HEK293 (cell line): ENCODE data around the gene GGN.

Experiments used
- CTCF ChIA-PET: fragments of 350-600 bp; formaldehyde crosslinking; extraction: SDS; loops from one replicate; lab custom pipeline; 2021; ENCODE audit warnings: antibody characterized with exemption; lab: Yijun Ruan, JAX
- POLR2A ChIA-PET: fragments of 300-600 bp; formaldehyde crosslinking; extraction: SDS; loops from one replicate; lab custom pipeline; 2020; ENCODE audit warnings: antibody characterized with exemption, inconsistent platforms; lab: Yijun Ruan, JAX
- H3K27ac ChIP-seq: fragments of 200-500 bp; sonication (Bioruptor generic); 2 replicates; pipeline ENCODE4 v1.5.1; 2014; ENCODE audit warnings: low read depth, low read length, control low read depth, inconsistent platforms; ENCODE audit errors: extremely low read depth
- H3K36me3 ChIP-seq, 2 experiments: fragments of 200-500 bp in 1 of 2; sonication (Bioruptor generic) in 1 of 2; 1 replicate in 1 of 2; 2 replicates in 1 of 2; pipeline ENCODE4 v1.5.1; 2014 to 2017; ENCODE audit warnings: inconsistent platforms in 2 of 2, low read length in 2 of 2; ENCODE audit not compliant: control insufficient read depth in 2 of 2, insufficient read depth in 1 of 2
- H3K4me1 ChIP-seq: fragments of 200-500 bp; sonication (Bioruptor generic); 2 replicates; pipeline ENCODE4 v1.5.1; 2014; ENCODE audit warnings: mild to moderate bottlenecking, low read length, inconsistent platforms; ENCODE audit not compliant: control insufficient read depth, insufficient read depth
- H3K4me3 ChIP-seq: 2 replicates; pipeline ENCODE4 v1.5.1; 2011; ENCODE audit warnings: low read depth, mild to moderate bottlenecking, control low read depth, low read length, moderate library complexity
- H3K9me3 ChIP-seq: fragments of 200-500 bp; sonication (Bioruptor generic); 2 replicates; pipeline ENCODE4 v1.5.1; 2014; ENCODE audit warnings: low read depth, low read length, inconsistent platforms; ENCODE audit not compliant: control insufficient read depth, insufficient read depth
- KLF1 ChIP-seq: fragments of 450-650 bp; formaldehyde crosslinking; IDR thresholded peaks from 2 replicates; pipeline ENCODE4 v1.5.1; 2016; ENCODE audit warnings: missing biosample characterization, missing genetic modification characterization
- KLF10 ChIP-seq: fragments of 450-650 bp; IDR thresholded peaks from 2 replicates; pipeline ENCODE4 v1.5.1; 2018; ENCODE audit warnings: missing biosample characterization, mild to moderate bottlenecking, missing genetic modification characterization
- KLF16 ChIP-seq: fragments of 450-650 bp; formaldehyde crosslinking; IDR thresholded peaks from 2 replicates; pipeline ENCODE4 v1.5.1; 2017; ENCODE audit warnings: missing biosample characterization, missing genetic modification characterization
- KLF8 ChIP-seq: fragments of 450-650 bp; formaldehyde crosslinking; IDR thresholded peaks from 2 replicates; pipeline ENCODE4 v1.5.1; 2016; ENCODE audit warnings: missing biosample characterization, missing genetic modification characterization
- MEIS1 ChIP-seq: sonication (generic); formaldehyde crosslinking; IDR thresholded peaks from 2 replicates; pipeline ENCODE4 v1.8.1; 2022; ENCODE audit warnings: missing genetic modification reagents, mild to moderate bottlenecking, borderline replicate concordance
- OSR2 ChIP-seq: fragments of 450-650 bp; formaldehyde crosslinking; IDR thresholded peaks from 2 replicates; pipeline ENCODE4 v1.5.1; 2016; ENCODE audit warnings: missing biosample characterization, missing genetic modification characterization
- SP3 ChIP-seq: fragments of 450-650 bp; formaldehyde crosslinking; IDR thresholded peaks from 2 replicates; pipeline ENCODE4 v1.5.1; 2016; ENCODE audit warnings: missing biosample characterization, missing genetic modification characterization
- YY2 ChIP-seq: fragments of 450-650 bp; formaldehyde crosslinking; IDR thresholded peaks from 2 replicates; pipeline ENCODE4 v1.5.1; 2016; ENCODE audit warnings: missing biosample characterization, missing genetic modification characterization
- ZBTB48 ChIP-seq: fragments of 450-650 bp; formaldehyde crosslinking; IDR thresholded peaks from 2 replicates; pipeline ENCODE4 v1.5.1; 2016; ENCODE audit warnings: missing biosample characterization, missing genetic modification characterization
- ZIC2 ChIP-seq: fragments of 450-650 bp; formaldehyde crosslinking; IDR thresholded peaks from 2 replicates; pipeline ENCODE4 v1.5.1; 2016; ENCODE audit warnings: missing biosample characterization, missing genetic modification characterization
- ZNF140 ChIP-seq: fragments of 450-650 bp; formaldehyde crosslinking; IDR thresholded peaks from 2 replicates; pipeline ENCODE4 v1.5.1; 2016; ENCODE audit warnings: missing biosample characterization, missing genetic modification characterization
- ZNF148 ChIP-seq: fragments of 450-650 bp; formaldehyde crosslinking; IDR thresholded peaks from 2 replicates; pipeline ENCODE4 v1.5.0; 2017; ENCODE audit warnings: missing biosample characterization, missing genetic modification characterization, borderline replicate concordance
- ZNF155 ChIP-seq: fragments of 450-650 bp; formaldehyde crosslinking; IDR thresholded peaks from 2 replicates; pipeline ENCODE4 v1.5.1; 2016; ENCODE audit warnings: missing biosample characterization, missing genetic modification characterization
- ZNF169 ChIP-seq: fragments of 450-650 bp; formaldehyde crosslinking; IDR thresholded peaks from 2 replicates; pipeline ENCODE4 v1.5.1; 2016; ENCODE audit warnings: missing biosample characterization, missing genetic modification characterization
- ZNF2 ChIP-seq: fragments of 450-650 bp; formaldehyde crosslinking; IDR thresholded peaks from 2 replicates; pipeline ENCODE4 v1.5.1; 2016; ENCODE audit warnings: missing biosample characterization, missing genetic modification characterization
- ZNF239 ChIP-seq: fragments of 450-650 bp; formaldehyde crosslinking; IDR thresholded peaks from 2 replicates; pipeline ENCODE4 v1.5.1; 2016; ENCODE audit warnings: missing biosample characterization, missing genetic modification characterization
- ZNF26 ChIP-seq: fragments of 450-650 bp; formaldehyde crosslinking; IDR thresholded peaks from 2 replicates; pipeline ENCODE4 v1.5.1; 2016; ENCODE audit warnings: missing biosample characterization, missing genetic modification characterization
- ZNF366 ChIP-seq: fragments of 450-650 bp; formaldehyde crosslinking; conservative IDR thresholded peaks from 2 replicates; pipeline ENCODE4 v1.5.1; 2016; ENCODE audit warnings: missing biosample characterization, missing genetic modification characterization
- ZNF433 ChIP-seq: fragments of 450-650 bp; formaldehyde crosslinking; IDR thresholded peaks from 2 replicates; pipeline ENCODE4 v1.5.1; 2016; ENCODE audit warnings: missing biosample characterization, missing genetic modification characterization, low read depth
- ZNF449 ChIP-seq: fragments of 450-650 bp; formaldehyde crosslinking; IDR thresholded peaks from 2 replicates; pipeline ENCODE4 v1.5.1; 2017; ENCODE audit warnings: missing biosample characterization, mild to moderate bottlenecking, missing genetic modification characterization, moderate library complexity
- ZNF521 ChIP-seq: fragments of 450-650 bp; formaldehyde crosslinking; IDR thresholded peaks from 2 replicates; pipeline ENCODE4 v1.5.1; 2017; ENCODE audit warnings: missing biosample characterization, mild to moderate bottlenecking, missing genetic modification characterization
- ZNF558 ChIP-seq: fragments of 450-650 bp; formaldehyde crosslinking; IDR thresholded peaks from 2 replicates; pipeline ENCODE4 v1.5.1; 2016; ENCODE audit warnings: missing biosample characterization, missing genetic modification characterization
- ZNF580 ChIP-seq: fragments of 450-650 bp; formaldehyde crosslinking; IDR thresholded peaks from 2 replicates; pipeline ENCODE4 v1.5.1; 2016; ENCODE audit warnings: missing biosample characterization, missing genetic modification characterization
- ZNF585B ChIP-seq: fragments of 450-650 bp; formaldehyde crosslinking; IDR thresholded peaks from 2 replicates; pipeline ENCODE4 v1.5.1; 2016; ENCODE audit warnings: missing biosample characterization, missing genetic modification characterization
- ZNF600 ChIP-seq: fragments of 450-650 bp; formaldehyde crosslinking; IDR thresholded peaks from 2 replicates; pipeline ENCODE4 v1.5.1; 2016; ENCODE audit warnings: missing biosample characterization, missing genetic modification characterization
- ZNF621 ChIP-seq: fragments of 450-650 bp; formaldehyde crosslinking; IDR thresholded peaks from 2 replicates; pipeline ENCODE4 v1.5.1; 2017; ENCODE audit warnings: missing biosample characterization, missing genetic modification characterization
- ZNF664 ChIP-seq: fragments of 450-650 bp; formaldehyde crosslinking; IDR thresholded peaks from 2 replicates; pipeline ENCODE4 v1.5.1; 2016; ENCODE audit warnings: missing biosample characterization, missing genetic modification characterization
- ZNF701 ChIP-seq: fragments of 450-650 bp; formaldehyde crosslinking; IDR thresholded peaks from 2 replicates; pipeline ENCODE4 v1.5.1; 2016; ENCODE audit warnings: missing biosample characterization, missing genetic modification characterization
- ZNF76 ChIP-seq: fragments of 450-650 bp; formaldehyde crosslinking; IDR thresholded peaks from 2 replicates; pipeline ENCODE4; 2016; ENCODE audit warnings: low read depth, missing biosample characterization, missing genetic modification characterization, borderline replicate concordance
- ZNF792 ChIP-seq: fragments of 450-650 bp; formaldehyde crosslinking; IDR thresholded peaks from 2 replicates; pipeline ENCODE4 v1.5.1; 2016; ENCODE audit warnings: missing biosample characterization, missing genetic modification characterization
- ZSCAN23 ChIP-seq: fragments of 450-650 bp; formaldehyde crosslinking; IDR thresholded peaks from 2 replicates; pipeline ENCODE4 v1.5.1; 2016; ENCODE audit warnings: missing biosample characterization, missing genetic modification characterization
- ZXDB ChIP-seq: fragments of 450-650 bp; formaldehyde crosslinking; IDR thresholded peaks from 2 replicates; pipeline ENCODE4 v1.5.1; 2016; ENCODE audit warnings: missing biosample characterization, missing genetic modification characterization

GGN gene

GRCh38 chr19:38361633-38362075, 26.2 kb downstream of the GGN start (continued):
- no peak for TF ChIP-seq ZNF701 (tag by site-specific recombination)
- TF ChIP-seq ZNF558 (tag by site-specific recombination), result no peak
- no peak for TF ChIP-seq ZNF155 (tag by site-specific recombination)
- TF ChIP-seq ZSCAN23 (tag by site-specific recombination), result no peak
- TF ChIP-seq ZNF585B (tag by site-specific recombination), result no peak
- peak; percentile 91 for TF ChIP-seq ZIC2 (tag by site-specific recombination)
- no peak for TF ChIP-seq ZNF239 (tag by site-specific recombination)
- TF ChIP-seq ZNF26 (tag by site-specific recombination), result no peak
- TF ChIP-seq KLF10 (tag by site-specific recombination), result no peak
- TF ChIP-seq ZNF521 (tag by site-specific recombination), result no peak
- TF ChIP-seq ZNF148 (tag by site-specific recombination), result no peak
- peak; percentile 69 for TF ChIP-seq OSR2 (tag by site-specific recombination)
- TF ChIP-seq ZNF140 (tag by site-specific recombination), result no peak
- no peak for TF ChIP-seq SP3 (tag by site-specific recombination)
- TF ChIP-seq KLF8 (tag by site-specific recombination), result no peak
- peak; percentile 32; the same call in 1 of the 2 replicates for TF ChIP-seq ZNF76 (tag by site-specific recombination)
- TF ChIP-seq KLF1, result no peak
- no peak for TF ChIP-seq ZNF2
- TF ChIP-seq MEIS1, result no peak

- H3K27ac ChIP-seq, result no peak overlapping the region
- POLR2A ChIA-PET, result interaction anchor here (0.9 to 2.8 kb wide), 10 partner anchors 8 to 27 kb away, joined by 3 to 49 read pairs (median 4); partner anchors contain the start of genes GGN and PSMD8
- peak; percentile 71 for TF ChIP-seq ZNF449 (tag by site-specific recombination)
- TF ChIP-seq ZNF433 (tag by site-specific recombination), result no peak
- TF ChIP-seq ZNF792 (tag by site-specific recombination), result 0 out of 2 replicates have a peak, but pooled peaks have one; percentile 28
- 0 out of 2 replicates have a peak, but pooled peaks have one; percentile 44 for TF ChIP-seq ZNF169 (tag by site-specific recombination)
- TF ChIP-seq ZNF580 (tag by site-specific recombination), result peak; percentile 62; the same call in 1 of the 2 replicates
- TF ChIP-seq ZNF600, result peak; percentile 89
- peak; percentile 78; the same call in 1 of the 2 replicates for TF ChIP-seq KLF16 (tag by site-specific recombination)
- no peak for TF ChIP-seq ZNF664 (tag by site-specific recombination)
- 0 out of 2 replicates have a peak, but pooled peaks have one; percentile 21 for TF ChIP-seq ZNF621 (tag by site-specific recombination)
- TF ChIP-seq ZXDB, result peak; percentile 57; the same call in 1 of the 2 replicates
- TF ChIP-seq YY2 (tag by site-specific recombination), result no peak; the same call in 1 of the 2 replicates
- TF ChIP-seq ZBTB48 (tag by site-specific recombination), result peak; percentile 86
- TF ChIP-seq ZNF366 (tag by site-specific recombination), result peak; percentile 59
These were observed 26.8 kb downstream of the GGN start for GRCh38 chr19:38360839-38361631.

More at GRCh38 chr19:38360839-38361631, 26.8 kb downstream of the GGN start:
- CTCF ChIA-PET, result interaction anchor here (0.7 to 1.4 kb wide), 10 partner anchors 15 to 1434 kb away, joined by 3 to 5 read pairs (median 3); partner anchors contain the start of genes CATSPERG and FAM98C
- Histone ChIP-seq H3K4me1 (peaks cover 10% of the 10 kb centered on the region), H3K9me3 (no peaks in the 10 kb centered on the region), H3K4me3 (peak overlapping the region; percentile 55), H3K36me3 (no peaks in the 10 kb centered on the region; a peak in 1 of 3 replicates)
